Kidney (tissue), 14 donors: ENCODE results near the gene ZNF217. TPM values are rescaled to one million over a fixed set of nuclear protein-coding genes. Genes with fewer than 3 reads are reported as not detected.

Experiments
- DNase-seq, 5 donors: peaks; one replicate each; pipeline ENCODE4 v3.0.0-alpha.2; 2013 to 2020
- FAIRE-seq: peaks from 2 replicates; lab custom pipeline; 2012; peaks lifted over from hg19 to GRCh38; lab: Jason Lieb, UNC
- H3K27ac ChIP-seq, 2 donors: one replicate each; pipeline ENCODE4 v1.7.0; 2013; ENCODE audit warnings: low read depth in 2 of 2, low read length in 2 of 2, inconsistent platforms in 1 of 2
- H3K27me3 ChIP-seq: one replicate; pipeline ENCODE4 v1.7.1; 2013; ENCODE audit warnings: low read length, inconsistent platforms; ENCODE audit not compliant: control insufficient read depth, insufficient read depth
- H3K36me3 ChIP-seq, 3 donors: one replicate each; pipeline versions ENCODE4 v1.7.0 to v1.7.1; 2013; ENCODE audit warnings: low read length in 3 of 3, control low read depth in 1 of 3, inconsistent platforms in 1 of 3; ENCODE audit not compliant: insufficient read depth in 3 of 3, control insufficient read depth in 2 of 3
- H3K4me1 ChIP-seq, 3 donors: one replicate each; pipeline versions ENCODE4 v1.7.0 to v1.7.1; 2013; ENCODE audit warnings: low read length in 3 of 3, inconsistent platforms in 1 of 3, low read depth in 1 of 3; ENCODE audit not compliant: control insufficient read depth in 2 of 3, insufficient read depth in 2 of 3
- H3K4me3 ChIP-seq, 3 donors: one replicate each; pipeline versions ENCODE4 v1.7.0 to v1.8.1; 2013; ENCODE audit warnings: low read length in 3 of 3, control low read depth in 1 of 3, inconsistent platforms in 1 of 3
- H3K9ac ChIP-seq, 3 donors: one replicate each; pipeline versions ENCODE4 v1.7.0 to v1.7.1; 2013; ENCODE audit warnings: low read length in 3 of 3, control low read depth in 1 of 3, inconsistent platforms in 1 of 3
- H3K9me3 ChIP-seq, 3 donors: one replicate each; pipeline versions ENCODE4 v1.7.0 to v1.7.1; 2013; ENCODE audit warnings: low read length in 3 of 3, control low read depth in 1 of 3, inconsistent platforms in 1 of 3; ENCODE audit not compliant: control insufficient read depth in 2 of 3, insufficient read depth in 1 of 3
- CTCF ChIP-seq: IDR thresholded peaks from 3 replicates; pipeline ENCODE4 v1.5.1; 2012; ENCODE audit warnings: mild to moderate bottlenecking, moderate library complexity, borderline replicate concordance; ENCODE audit not compliant: insufficient read depth; ENCODE audit errors: extremely low read depth
- intact Hi-C: fragments of 100-400 bp; cut with DNase I; formaldehyde crosslinking; loops from one replicate; pipeline ENCODE4 v1.11.1; 2022
- polyA plus RNA-seq: library from polyadenylated mRNA; stranded (reverse); fragments of 350-450 nt; fragmentation: Illumina TruSeq; extraction: RNeasy Lipid Tissue Mini Kit (QIAGEN cat#74804); gene quantifications from one replicate; pipeline ENCODE4 v1.2.3, GENCODE V29; 2014; ENCODE audit warnings: low read depth, low replicate concordance; ENCODE audit not compliant: insufficient read depth
- total RNA-seq: library from RNA; stranded (reverse); fragmentation: NEBNext Ultra II Directional; extraction: Animal tissue kit (Norgen Biotek cat#: 25700); gene quantifications from one replicate; pipeline ENCODE4 v1.2.1, GENCODE V29; 2021
- donor health status: control.
- donor health status: control.
- donor health status: control.
- donor health status: control.
- donor health status: control.
- donor health status: DM: yes; HTN: yes; CAD: no.
- donor health status: Normal renal cell carcinoma (clear cell type).

The ZNF217 gene
- total and polyA plus RNA-seq, 2 donors from 2014 or later = 5.0 to 60.9 TPM

DNA sequence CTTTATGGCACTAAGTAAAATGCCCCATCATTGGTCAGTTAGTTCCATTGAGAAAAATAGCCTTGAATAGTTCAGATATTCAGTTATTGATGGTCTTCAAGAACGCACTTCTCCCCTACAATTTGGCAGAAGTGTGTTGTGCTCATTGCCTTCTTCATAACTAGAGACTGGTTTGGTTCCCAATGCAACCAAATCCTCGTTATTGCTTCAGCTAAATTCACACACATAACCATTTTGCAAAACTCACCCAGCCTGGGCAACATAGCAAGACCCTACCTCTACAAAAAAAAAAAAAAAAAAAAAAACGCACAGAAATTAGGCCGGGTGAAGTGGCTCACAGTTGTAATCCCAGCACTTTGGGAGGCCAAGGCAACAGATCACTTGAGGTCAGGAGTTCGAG is 32.1 kb downstream of the ZNF217 start:
- H3K9ac ChIP-seq = no peak overlapping the region
- H3K27me3 ChIP-seq = no peaks in the 10 kb centered on the region
- DNase-seq (no peak), FAIRE-seq (no peak)
- no peak overlapping the region for H3K27ac ChIP-seq
- no peak for TF ChIP-seq CTCF
- H3K9me3 ChIP-seq = no peaks in the 10 kb centered on the region
- no peak overlapping the region for H3K4me3 ChIP-seq
- intact Hi-C loops = no loop called here
- peaks cover 0 to 6% (median 0%) of the 10 kb centered on the region in 3 donors for H3K36me3 ChIP-seq
- no peaks in the 10 kb centered on the region for H3K4me1 ChIP-seq

- Histone ChIP-seq H3K4me3 (no peak overlapping the region), H3K4me1 (no peaks in the 10 kb centered on the region), H3K9me3 (no peaks in the 10 kb centered on the region), H3K27me3 (no peaks in the 10 kb centered on the region), H3K27ac (no peak overlapping the region), H3K9ac (no peak overlapping the region), H3K36me3 (no peaks in the 10 kb centered on the region)
- intact Hi-C loops = no loop called here
- FAIRE-seq (no peak), DNase-seq (no peak)
- no peak for TF ChIP-seq CTCF
Observed at GRCh38 chr20:53559816-53560215, 33.8 kb downstream of the ZNF217 start.

DNA sequence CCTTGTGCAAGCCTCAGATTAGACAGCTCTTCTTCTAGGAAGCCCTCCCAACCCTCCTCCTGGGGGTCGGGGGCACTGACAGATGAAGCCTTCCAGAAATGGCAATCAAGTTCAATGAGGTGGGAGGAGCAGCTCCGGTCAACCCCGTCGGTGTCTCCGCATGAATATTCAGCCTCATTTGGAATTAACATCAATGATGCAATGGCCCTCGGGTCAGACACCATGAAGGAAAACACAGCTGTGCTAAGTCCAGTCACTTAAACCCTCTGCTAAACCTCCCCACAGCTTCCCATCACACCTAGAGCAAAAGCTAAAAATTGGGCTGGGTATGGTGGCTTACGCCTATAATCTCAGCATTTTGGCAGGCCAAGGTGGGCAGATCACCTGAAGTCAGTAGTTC is 36.5 kb downstream of the ZNF217 start:
- H3K27ac ChIP-seq = no peak overlapping the region
- no peak overlapping the region for H3K4me3 ChIP-seq
- no peaks in the 10 kb centered on the region for H3K4me1 ChIP-seq
- FAIRE-seq (no peak), DNase-seq (no peak)
- TF ChIP-seq CTCF = no peak
- H3K9me3 ChIP-seq = no peaks in the 10 kb centered on the region
- no peak overlapping the region for H3K9ac ChIP-seq
- intact Hi-C loops = no loop called here
- H3K36me3 ChIP-seq = no peaks in the 10 kb centered on the region
- no peaks in the 10 kb centered on the region for H3K27me3 ChIP-seq

- no peak overlapping the region for H3K9ac ChIP-seq
- no peak for TF ChIP-seq CTCF
- no peaks in the 10 kb centered on the region for H3K36me3 ChIP-seq
- FAIRE-seq (no peak), DNase-seq (no peak)
- H3K27me3 ChIP-seq = no peaks in the 10 kb centered on the region
- no peak overlapping the region for H3K4me3 ChIP-seq
- H3K27ac ChIP-seq = no peak overlapping the region
- H3K4me1 ChIP-seq = no peaks in the 10 kb centered on the region
- intact Hi-C loops = no loop called here
- no peaks in the 10 kb centered on the region for H3K9me3 ChIP-seq
Observed at GRCh38 chr20:53556267-53556897, 37.3 kb downstream of the ZNF217 start.
